T-helper 2 cell (primary cell): ENCODE data around the gene DPP8.
"Not testable (repeated sequence)": the region's sequence is repeated elsewhere in the genome, so short reads cannot be mapped to it uniquely, and the experiment has no call there.

Source experiments
- DNase-seq, 5 experiments: peaks; one replicate each; pipeline versions ENCODE4 v3.0.0 to v3.0.0-alpha.2; 2012 to 2022

Gene DPP8

GRCh38 chr15:65524226-65524625 lies 6.7 kb upstream of the DPP8 start:
- no peak for DNase-seq

GRCh38 chr15:65521350-65521749 lies 3.9 kb upstream of the DPP8 start:
- DNase-seq: no peak

- no peak for DNase-seq
Measured at GRCh38 chr15:65518633-65519285, 1.3 kb upstream of the DPP8 start.

DNA sequence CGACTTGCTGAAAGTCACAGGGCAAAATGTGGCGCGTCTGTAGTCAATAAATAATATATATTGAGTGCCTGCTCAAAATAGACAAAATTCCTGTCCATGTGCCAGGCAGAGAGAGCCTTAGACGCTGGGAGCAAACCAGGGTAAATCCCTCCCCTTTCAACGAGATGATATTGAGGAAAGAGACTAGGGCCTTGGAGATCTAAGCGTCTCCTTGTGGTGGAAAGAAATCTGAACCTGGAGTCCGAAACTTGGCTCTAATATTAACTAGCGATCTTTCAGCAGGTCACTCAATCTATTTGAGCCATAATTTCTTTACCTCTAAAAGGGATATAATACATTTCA lies 348 bp upstream of the DPP8 start:
- DNase-seq: peak in 1 of 5 experiments; percentile 1

- peak in 1 of 5 experiments; percentile 62 for DNase-seq
Measured at GRCh38 chr15:65512807-65513416, 4.6 kb downstream of the DPP8 start.

GRCh38 chr15:65512189-65512588 lies 5.3 kb downstream of the DPP8 start:
- DNase-seq: no peak

- DNase-seq: no peak
Measured at GRCh38 chr15:65509321-65509720, 8.2 kb downstream of the DPP8 start.

DNA sequence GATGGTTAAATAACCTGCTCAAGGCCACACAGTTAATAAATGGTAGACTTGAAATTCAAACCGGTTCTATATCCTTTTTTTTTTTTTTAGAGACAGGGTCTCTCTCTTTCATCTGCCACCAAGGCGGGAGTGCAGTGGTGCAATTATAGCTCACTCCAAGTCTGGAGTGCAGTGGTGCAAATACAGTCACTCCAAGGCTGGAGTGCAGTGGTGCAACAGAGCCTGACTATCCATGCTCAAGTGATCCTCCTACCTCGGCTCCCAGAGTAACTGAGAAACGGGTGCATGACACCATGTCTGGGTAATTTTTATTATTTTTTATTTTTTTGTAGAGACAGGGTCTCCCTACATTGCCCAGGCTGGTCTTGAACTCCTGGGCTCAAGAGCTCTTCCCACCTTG lies 23.4 kb downstream of the DPP8 start:
- no peak for DNase-seq

DNA sequence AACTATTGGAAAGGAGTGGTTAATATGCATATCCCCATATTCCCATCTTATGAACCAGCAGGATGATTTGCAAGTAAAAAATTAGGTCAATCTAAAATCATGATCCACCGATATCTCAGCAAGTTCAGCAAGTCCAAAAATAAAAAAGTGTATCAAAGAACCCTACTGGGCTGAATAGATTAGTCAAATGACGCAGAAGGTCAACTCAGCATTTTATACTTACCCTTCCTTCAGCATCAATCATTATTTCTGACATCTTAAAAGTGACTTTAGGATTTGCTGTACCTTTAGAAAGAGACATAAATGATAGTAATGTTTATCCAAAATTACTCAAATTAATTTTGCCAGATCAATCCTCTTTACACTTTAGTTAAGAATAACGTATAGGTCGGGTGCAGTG lies 32.6 kb downstream of the DPP8 start:
- DNase-seq: no peak

DNA sequence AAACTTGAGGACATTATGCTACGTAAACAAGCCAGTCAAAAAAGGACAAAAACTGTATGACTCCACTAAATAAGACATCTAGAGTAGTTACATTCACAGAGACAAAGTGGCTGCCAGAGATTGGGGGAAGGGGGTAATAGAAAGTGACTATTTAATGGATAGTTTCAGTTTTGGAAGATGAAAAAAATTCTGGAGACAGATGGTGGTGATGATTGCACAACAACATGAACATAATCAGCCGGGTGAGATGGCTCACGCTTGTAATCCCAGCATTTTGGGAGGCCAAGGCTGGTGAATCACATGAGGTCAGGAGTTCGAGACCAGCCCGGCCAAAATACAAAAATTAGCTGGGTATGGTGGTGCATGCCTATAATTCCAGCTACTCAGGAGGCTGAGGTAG lies 40.6 kb downstream of the DPP8 start:
- no peak for DNase-seq

GRCh38 chr15:65470866-65471265 lies 46.6 kb downstream of the DPP8 start:
- DNase-seq: no peak

- no peak for DNase-seq
Measured at GRCh38 chr15:65468229-65468909, 49.1 kb downstream of the DPP8 start.

GRCh38 chr15:65466901-65467300 lies 50.6 kb downstream of the DPP8 start:
- DNase-seq: no peak

DNA sequence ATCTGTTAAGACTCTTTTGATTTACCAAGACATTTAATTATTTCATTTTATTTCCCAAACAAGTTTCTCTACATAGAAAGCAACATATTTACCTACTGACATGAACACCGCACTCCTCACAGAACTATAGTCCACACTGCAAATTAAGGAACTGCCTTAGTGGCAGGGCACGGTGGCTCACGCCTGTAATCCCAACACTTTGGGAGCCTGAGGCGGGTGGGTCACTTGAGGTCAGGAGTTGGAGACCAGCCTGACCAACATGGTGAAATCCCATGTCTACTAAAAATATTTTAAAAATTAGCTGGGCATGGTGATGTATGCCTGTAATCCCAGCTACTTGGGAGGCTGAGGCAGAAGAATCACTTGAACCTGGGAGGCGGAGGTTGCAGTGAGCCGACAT lies 54.4 kb downstream of the DPP8 start:
- not testable (repeated sequence) for DNase-seq

DNA sequence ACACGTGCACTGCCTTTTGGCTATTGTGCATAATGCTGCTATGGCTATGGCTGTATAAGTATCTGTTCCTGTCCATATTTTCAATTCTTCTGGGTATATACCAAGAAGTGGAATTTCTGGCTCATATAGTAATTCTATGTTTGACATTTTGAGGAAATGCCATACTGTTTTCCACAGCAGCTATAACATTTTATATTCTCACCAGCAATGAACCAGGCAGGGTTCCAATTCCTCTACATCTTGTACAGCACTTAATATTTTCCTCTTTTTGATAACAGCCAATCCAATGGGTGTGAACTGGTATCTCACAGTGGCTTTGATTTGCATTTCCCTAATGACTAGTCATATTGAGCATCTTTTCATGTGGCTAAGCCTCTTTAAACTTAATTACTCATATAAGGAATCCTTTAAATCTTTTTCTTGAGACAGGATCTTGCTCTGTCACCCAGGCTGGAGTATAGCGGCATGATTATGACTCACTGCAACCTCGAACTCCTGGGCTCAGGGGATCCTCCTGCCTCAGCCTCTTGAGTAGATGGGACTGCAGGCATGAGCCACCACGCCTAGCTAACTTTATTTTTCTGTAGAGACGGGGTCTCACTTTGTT lies 56.6 kb downstream of the DPP8 start:
- DNase-seq: peak in 2 of 5 experiments; percentile 9 to 66

DNA sequence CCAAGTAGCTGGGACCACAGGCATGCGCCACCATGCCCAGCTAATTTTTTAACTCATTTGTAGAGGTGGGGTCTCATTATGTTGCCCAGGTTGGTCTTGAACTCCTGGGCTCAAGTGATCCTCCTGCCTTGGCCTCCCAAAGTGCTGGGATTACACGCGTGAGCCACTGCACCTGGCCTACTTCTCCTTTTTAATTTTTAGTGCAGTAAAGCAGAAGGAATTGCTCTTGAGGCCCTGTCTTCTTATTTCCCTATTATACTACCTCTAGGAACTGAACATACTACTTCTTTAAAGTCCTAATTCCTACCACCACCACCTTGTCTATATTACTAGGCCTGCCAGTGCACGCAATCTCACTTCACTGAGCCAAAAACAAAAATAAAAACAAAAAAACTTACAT lies 62.2 kb downstream of the DPP8 start:
- DNase-seq: not testable (repeated sequence)

- DNase-seq: no peak
Measured at GRCh38 chr15:65451989-65452388, 65.5 kb downstream of the DPP8 start.

DNA sequence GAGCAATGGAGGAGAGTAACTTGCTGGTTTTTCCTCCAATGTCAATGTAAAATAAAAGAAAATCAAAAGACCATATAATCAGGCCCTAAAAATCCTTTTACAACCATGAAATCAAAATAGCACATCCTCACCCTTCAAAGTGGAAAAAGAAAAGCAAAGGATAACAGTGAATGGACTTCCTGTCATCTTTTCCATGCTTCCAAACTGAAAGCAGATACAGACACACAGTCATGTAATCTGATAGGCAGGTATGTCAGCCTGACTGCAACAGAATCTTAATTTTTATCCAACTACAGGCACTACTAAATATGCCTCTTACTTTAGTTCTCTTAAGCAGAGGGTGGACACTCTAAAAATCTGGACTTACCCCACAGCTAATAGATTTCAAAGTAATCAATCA lies 66.9 kb downstream of the DPP8 start:
- no peak for DNase-seq

DNA sequence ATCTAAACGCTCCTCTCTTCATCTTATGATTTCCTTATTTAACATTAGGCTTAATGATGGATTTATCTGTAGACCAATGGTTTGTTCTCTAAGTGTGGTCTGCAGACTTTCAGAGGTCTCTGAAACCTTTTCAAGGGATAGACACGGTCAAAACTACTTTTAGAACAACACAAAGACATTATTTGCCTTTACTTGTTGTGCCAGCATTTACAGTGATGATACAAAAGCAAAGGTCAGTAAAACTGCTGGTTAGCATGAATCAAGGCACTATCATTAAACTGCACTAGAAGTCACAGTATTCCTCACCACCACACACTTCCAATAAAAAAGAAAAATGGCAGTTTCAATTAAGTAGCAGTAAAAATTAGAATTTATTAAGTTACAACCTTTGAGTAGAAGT lies 70.3 kb downstream of the DPP8 start:
- no peak for DNase-seq

DNA sequence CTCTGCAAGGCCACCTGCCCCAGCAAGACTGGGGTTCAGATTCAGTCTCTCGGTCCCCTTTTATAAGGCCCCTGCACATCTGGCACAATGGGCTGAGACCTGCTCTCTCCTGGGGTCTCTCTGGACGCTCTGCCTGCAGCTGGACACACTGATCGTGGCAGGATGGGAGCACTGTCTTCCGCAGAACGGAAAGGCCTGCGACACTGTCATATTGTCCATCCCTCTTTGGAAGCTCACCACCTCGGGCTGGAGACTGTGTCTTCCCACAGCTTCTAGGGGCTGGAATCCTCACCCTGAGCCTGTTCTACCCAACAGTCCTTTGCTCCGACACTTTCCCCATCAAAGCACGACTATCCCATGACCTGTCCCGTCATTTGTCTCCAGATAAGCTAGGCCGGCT lies 83.3 kb downstream of the DPP8 start:
- DNase-seq: no peak

DNA sequence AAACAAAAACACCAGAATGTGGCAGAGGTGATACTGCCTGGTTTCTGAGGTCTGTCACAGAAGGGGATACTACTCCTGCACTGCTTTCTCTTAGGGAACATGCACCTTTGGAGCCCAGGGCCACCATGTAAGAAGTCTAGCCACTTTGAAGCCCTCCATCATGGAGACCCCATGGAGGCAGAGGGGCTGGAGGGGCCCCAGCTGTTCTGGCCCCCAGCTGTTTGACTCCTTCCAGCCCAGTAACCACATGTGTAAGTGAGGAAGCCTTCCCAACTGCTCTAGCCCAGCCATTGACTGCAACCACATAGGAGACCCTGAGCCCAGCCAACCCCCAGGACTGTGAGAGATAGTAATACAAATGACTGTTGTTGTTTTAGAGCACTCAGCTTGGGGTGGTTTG lies 85.8 kb downstream of the DPP8 start:
- DNase-seq: no peak

- no peak for DNase-seq
Measured at GRCh38 chr15:65426216-65426853, 91.2 kb downstream of the DPP8 start.

GRCh38 chr15:65424683-65425082 lies 92.8 kb downstream of the DPP8 start:
- DNase-seq: no peak
